ENCODE data around the gene DNAJB5. TPM values are rescaled to one million over a fixed set of nuclear protein-coding genes. Genes with fewer than 3 reads are reported as not detected.

DNAJB5 gene
- total and polyA plus RNA-seq, 9 donors = 17.8 to 51.5 (median 30.4) TPM

- Histone ChIP-seq H3K9me3 (replicated peaks; ENCODE audit: control insufficient read depth, low read depth, low read length) (no peaks in the 10 kb centered on the region), H3K27me3 (ENCODE audit: control insufficient read depth, insufficient read depth, low read length) (peaks cover 57% of the 10 kb centered on the region)
- WGBS (ENCODE audit: insufficient coverage) = 87% methylated on average over 4 of the region's 4 CpGs
These were observed 30.1 kb upstream of the DNAJB5 start for GRCh38 chr9:34959461-34959860.

GRCh38 chr9:34961574-34962490 is 27.7 kb upstream of the DNAJB5 start:
- Histone ChIP-seq H3K36me3 (ENCODE audit: control insufficient read depth, insufficient read depth, low read length) (no peaks in the 10 kb centered on the region), H3K9me3 (replicated peaks; ENCODE audit: control insufficient read depth, low read depth, low read length) (no peaks in the 10 kb centered on the region), H3K4me1 (ENCODE audit: control insufficient read depth, insufficient read depth, low read length) (peaks cover 4% of the 10 kb centered on the region), H3K27me3 (ENCODE audit: control insufficient read depth, insufficient read depth, low read length) (peaks cover 54% of the 10 kb centered on the region), H3K27ac (ENCODE audit: low read length) (no peak overlapping the region), H3K4me3 (ENCODE audit: low read length) (no peak overlapping the region)
- DNase-seq = no peak
- 44% methylated on average over 5 of the region's 5 CpGs for WGBS (ENCODE audit: insufficient coverage)

More at GRCh38 chr9:34959461-34959860, 30.1 kb upstream of the DNAJB5 start:
- H3K4me1 ChIP-seq (ENCODE audit: control insufficient read depth, insufficient read depth, low read length) = peaks cover 4% of the 10 kb centered on the region
- no peak overlapping the region for H3K27ac ChIP-seq (ENCODE audit: low read length)
- no peak overlapping the region for H3K4me3 ChIP-seq (ENCODE audit: low read length)
- H3K36me3 ChIP-seq (ENCODE audit: control insufficient read depth, insufficient read depth, low read length) = no peaks in the 10 kb centered on the region
- no peak for DNase-seq

- no peak for DNase-seq
- no peaks in the 10 kb centered on the region for H3K36me3 ChIP-seq (ENCODE audit: control insufficient read depth, insufficient read depth, low read length)
- peaks cover 4% of the 10 kb centered on the region for H3K4me1 ChIP-seq (ENCODE audit: control insufficient read depth, insufficient read depth, low read length)
- peaks cover 52% of the 10 kb centered on the region for H3K27me3 ChIP-seq (ENCODE audit: control insufficient read depth, insufficient read depth, low read length)
- H3K27ac ChIP-seq (ENCODE audit: low read length) = no peak overlapping the region
- no peak overlapping the region for H3K4me3 ChIP-seq (ENCODE audit: low read length)
- no peaks in the 10 kb centered on the region for H3K9me3 ChIP-seq (replicated peaks; ENCODE audit: control insufficient read depth, low read depth, low read length)
- no CpG with 5 or more reads among the region's 3 CpGs for whole genome bisulfite sequencing (ENCODE audit: insufficient coverage)
These were observed 27.0 kb upstream of the DNAJB5 start for GRCh38 chr9:34962546-34962945.

GRCh38 chr9:34963552-34963951 is 26.0 kb upstream of the DNAJB5 start:
- DNase-seq = no peak
- H3K4me3 ChIP-seq (ENCODE audit: low read length) = no peak overlapping the region
- peaks cover under 1% of the 10 kb centered on the region for H3K4me1 ChIP-seq (ENCODE audit: control insufficient read depth, insufficient read depth, low read length)
- peaks cover 46% of the 10 kb centered on the region for H3K27me3 ChIP-seq (ENCODE audit: control insufficient read depth, insufficient read depth, low read length)
- WGBS (ENCODE audit: insufficient coverage) = no CpG with 5 or more reads among the region's 2 CpGs
- no peaks in the 10 kb centered on the region for H3K36me3 ChIP-seq (ENCODE audit: control insufficient read depth, insufficient read depth, low read length)
- no peak overlapping the region for H3K27ac ChIP-seq (ENCODE audit: low read length)
- no peaks in the 10 kb centered on the region for H3K9me3 ChIP-seq (replicated peaks; ENCODE audit: control insufficient read depth, low read depth, low read length)

- H3K27ac ChIP-seq (ENCODE audit: low read length) = no peak overlapping the region
- no peak for DNase-seq
- no peaks in the 10 kb centered on the region for H3K4me1 ChIP-seq (ENCODE audit: control insufficient read depth, insufficient read depth, low read length)
- H3K27me3 ChIP-seq (ENCODE audit: control insufficient read depth, insufficient read depth, low read length) = peaks cover 40% of the 10 kb centered on the region
- WGBS (ENCODE audit: insufficient coverage) = 76% methylated on average over 3 of the region's 3 CpGs
- no peaks in the 10 kb centered on the region for H3K9me3 ChIP-seq (replicated peaks; ENCODE audit: control insufficient read depth, low read depth, low read length)
- H3K36me3 ChIP-seq (ENCODE audit: control insufficient read depth, insufficient read depth, low read length) = no peaks in the 10 kb centered on the region
- H3K4me3 ChIP-seq (ENCODE audit: low read length) = no peak overlapping the region
These were observed 25.1 kb upstream of the DNAJB5 start for GRCh38 chr9:34964458-34964857.

- Histone ChIP-seq H3K4me1 (ENCODE audit: control insufficient read depth, insufficient read depth, low read length) (no peaks in the 10 kb centered on the region), H3K27me3 (ENCODE audit: control insufficient read depth, insufficient read depth, low read length) (peaks cover 8% of the 10 kb centered on the region), H3K4me3 (ENCODE audit: low read length) (no peak overlapping the region), H3K36me3 (ENCODE audit: control insufficient read depth, insufficient read depth, low read length) (no peaks in the 10 kb centered on the region), H3K9me3 (replicated peaks; ENCODE audit: control insufficient read depth, low read depth, low read length) (no peaks in the 10 kb centered on the region), H3K27ac (ENCODE audit: low read length) (no peak overlapping the region)
- 94% methylated on average over 21 of the region's 21 CpGs for WGBS (ENCODE audit: insufficient coverage)
- no peak for DNase-seq
These were observed 18.3 kb upstream of the DNAJB5 start for GRCh38 chr9:34971146-34971811.

GRCh38 chr9:34974664-34975063 is 14.9 kb upstream of the DNAJB5 start:
- Histone ChIP-seq H3K36me3 (ENCODE audit: control insufficient read depth, insufficient read depth, low read length) (no peaks in the 10 kb centered on the region), H3K9me3 (replicated peaks; ENCODE audit: control insufficient read depth, low read depth, low read length) (no peaks in the 10 kb centered on the region), H3K4me1 (ENCODE audit: control insufficient read depth, insufficient read depth, low read length) (no peaks in the 10 kb centered on the region), H3K27me3 (ENCODE audit: control insufficient read depth, insufficient read depth, low read length) (peaks cover 15% of the 10 kb centered on the region), H3K27ac (ENCODE audit: low read length) (no peak overlapping the region), H3K4me3 (ENCODE audit: low read length) (no peak overlapping the region)
- DNase-seq = no peak
- 100% methylated on average over 2 of the region's 2 CpGs for WGBS (ENCODE audit: insufficient coverage)

- H3K4me3 ChIP-seq (ENCODE audit: low read length) = no peak overlapping the region
- H3K9me3 ChIP-seq (replicated peaks; ENCODE audit: control insufficient read depth, low read depth, low read length) = no peaks in the 10 kb centered on the region
- WGBS (ENCODE audit: insufficient coverage) = 82% methylated on average over 11 of the region's 11 CpGs
- H3K4me1 ChIP-seq (ENCODE audit: control insufficient read depth, insufficient read depth, low read length) = no peaks in the 10 kb centered on the region
- no peaks in the 10 kb centered on the region for H3K36me3 ChIP-seq (ENCODE audit: control insufficient read depth, insufficient read depth, low read length)
- no peak overlapping the region for H3K27ac ChIP-seq (ENCODE audit: low read length)
- no peak for DNase-seq
- peaks cover 15% of the 10 kb centered on the region for H3K27me3 ChIP-seq (ENCODE audit: control insufficient read depth, insufficient read depth, low read length)
These were observed 13.1 kb upstream of the DNAJB5 start for GRCh38 chr9:34976441-34976840.

- Histone ChIP-seq H3K4me3 (ENCODE audit: low read length) (no peak overlapping the region), H3K9me3 (replicated peaks; ENCODE audit: control insufficient read depth, low read depth, low read length) (no peaks in the 10 kb centered on the region), H3K36me3 (ENCODE audit: control insufficient read depth, insufficient read depth, low read length) (no peaks in the 10 kb centered on the region), H3K4me1 (ENCODE audit: control insufficient read depth, insufficient read depth, low read length) (no peaks in the 10 kb centered on the region), H3K27me3 (ENCODE audit: control insufficient read depth, insufficient read depth, low read length) (peaks cover 14% of the 10 kb centered on the region), H3K27ac (ENCODE audit: low read length) (no peak overlapping the region)
- DNase-seq = no peak
- WGBS (ENCODE audit: insufficient coverage) = 90% methylated on average over 6 of the region's 11 CpGs
These were observed 12.6 kb upstream of the DNAJB5 start for GRCh38 chr9:34976992-34977391.

GRCh38 chr9:34980181-34980761 is 9.3 kb upstream of the DNAJB5 start:
- Histone ChIP-seq H3K27me3 (ENCODE audit: control insufficient read depth, insufficient read depth, low read length) (peaks cover 14% of the 10 kb centered on the region), H3K4me3 (ENCODE audit: low read length) (no peak overlapping the region), H3K36me3 (ENCODE audit: control insufficient read depth, insufficient read depth, low read length) (no peaks in the 10 kb centered on the region), H3K4me1 (ENCODE audit: control insufficient read depth, insufficient read depth, low read length) (no peaks in the 10 kb centered on the region), H3K27ac (ENCODE audit: low read length) (no peak overlapping the region), H3K9me3 (replicated peaks; ENCODE audit: control insufficient read depth, low read depth, low read length) (no peaks in the 10 kb centered on the region)
- no peak for DNase-seq
- 67% methylated on average over 4 of the region's 11 CpGs for WGBS (ENCODE audit: insufficient coverage)
